Gastroesophageal sphincter (tissue), 3 donors: ENCODE results near the gene PREP.

Experiments
- POLR2A ChIP-seq, 2 donors: fragments of 450-650 bp; IDR thresholded peaks; one replicate each; pipeline ENCODE4 v1.6.1; 2017; ENCODE audit warnings: antibody characterized with exemption in 2 of 2, mild to moderate bottlenecking in 2 of 2, moderate library complexity in 1 of 2
- POLR2AphosphoS5 ChIP-seq: sonication (generic); formaldehyde crosslinking; IDR thresholded peaks from one replicate; pipeline ENCODE4 v1.6.1; 2017; ENCODE audit warnings: antibody characterized with exemption
- TF ChIP-seq, protein P1 (sequence below), 4 experiments: fragments of 200-600 bp in 2 of 4; fragments of 450-650 bp in 2 of 4; sonication (generic) in 1 of 4; IDR thresholded peaks; one replicate each; pipeline ENCODE4 v1.5.1; 2017 to 2019; ENCODE audit warnings: antibody characterized with exemption in 4 of 4, mild to moderate bottlenecking in 2 of 4, moderate library complexity in 2 of 4

DNA sequence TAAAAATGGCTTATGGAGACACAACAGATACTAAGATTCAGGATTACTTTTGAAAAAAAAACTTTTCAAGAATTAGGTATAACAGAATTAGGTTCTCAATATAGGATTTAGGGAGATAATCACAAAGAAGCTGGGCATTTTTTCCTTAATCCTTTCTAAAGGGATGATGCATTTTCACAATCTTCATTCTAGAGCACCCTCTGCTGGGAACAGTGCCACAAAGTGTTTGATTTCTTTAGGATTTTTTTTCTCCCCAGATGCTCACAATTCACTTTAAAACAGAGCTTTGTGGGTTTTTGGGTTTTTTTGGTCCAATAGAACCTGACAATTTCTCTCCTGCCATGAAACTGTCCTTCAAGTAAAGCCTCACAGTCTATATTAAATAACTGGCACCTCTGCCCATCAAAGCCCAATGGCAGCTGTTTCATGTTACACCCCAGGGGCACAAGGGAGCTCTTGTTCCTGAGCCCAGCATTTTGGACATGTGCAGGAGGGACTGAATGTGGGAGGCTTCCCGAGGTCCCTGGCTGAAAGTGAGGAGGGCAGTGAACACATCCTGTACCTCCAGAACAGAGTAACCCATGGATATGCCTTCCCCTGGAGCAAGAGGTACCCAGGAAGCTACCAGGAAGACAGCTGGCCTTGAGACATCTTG is 39.7 kb downstream of the PREP start:
- TF ChIP-seq, protein P1, sequence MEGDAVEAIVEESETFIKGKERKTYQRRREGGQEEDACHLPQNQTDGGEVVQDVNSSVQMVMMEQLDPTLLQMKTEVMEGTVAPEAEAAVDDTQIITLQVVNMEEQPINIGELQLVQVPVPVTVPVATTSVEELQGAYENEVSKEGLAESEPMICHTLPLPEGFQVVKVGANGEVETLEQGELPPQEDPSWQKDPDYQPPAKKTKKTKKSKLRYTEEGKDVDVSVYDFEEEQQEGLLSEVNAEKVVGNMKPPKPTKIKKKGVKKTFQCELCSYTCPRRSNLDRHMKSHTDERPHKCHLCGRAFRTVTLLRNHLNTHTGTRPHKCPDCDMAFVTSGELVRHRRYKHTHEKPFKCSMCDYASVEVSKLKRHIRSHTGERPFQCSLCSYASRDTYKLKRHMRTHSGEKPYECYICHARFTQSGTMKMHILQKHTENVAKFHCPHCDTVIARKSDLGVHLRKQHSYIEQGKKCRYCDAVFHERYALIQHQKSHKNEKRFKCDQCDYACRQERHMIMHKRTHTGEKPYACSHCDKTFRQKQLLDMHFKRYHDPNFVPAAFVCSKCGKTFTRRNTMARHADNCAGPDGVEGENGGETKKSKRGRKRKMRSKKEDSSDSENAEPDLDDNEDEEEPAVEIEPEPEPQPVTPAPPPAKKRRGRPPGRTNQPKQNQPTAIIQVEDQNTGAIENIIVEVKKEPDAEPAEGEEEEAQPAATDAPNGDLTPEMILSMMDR (IDR thresholded peaks at IDR 0.05): peak in 1 of 4 experiments; percentile 17
- TF ChIP-seq POLR2A (IDR thresholded peaks at IDR 0.05) (no peak), POLR2AphosphoS5 (no peak)
